Measurements from ENCODE around the gene CD164L2.
"Not testable (repeated sequence)": the region's sequence is repeated elsewhere in the genome, so short reads cannot be mapped to it uniquely, and the experiment has no call there.

Gene CD164L2

GRCh38 chr1:27409669-27410068 lies 26.5 kb upstream of the CD164L2 start:
- H3K36me3 ChIP-seq (ENCODE audit: insufficient read depth, low read length) = peaks cover 69% of the 10 kb centered on the region
- no peak overlapping the region for H3K4me3 ChIP-seq
- H3K9me3 ChIP-seq (ENCODE audit: low read depth, low read length) = no peaks in the 10 kb centered on the region
- no peak for DNase-seq (ENCODE audit: low read depth, low spot score)
- TF ChIP-seq EZH2 (IDR thresholded peaks at IDR 0.05) (no peak), FOXP2 (optimal IDR thresholded peaks at IDR 0.05; ENCODE audit: control extremely low read depth, extremely low read length, insufficient read depth) (no peak), POLR2AphosphoS5 (IDR thresholded peaks at IDR 0.05; ENCODE audit: borderline replicate concordance, low read depth, low read length) (no peak)
- H3K27ac ChIP-seq = no peak overlapping the region
- no peak overlapping the region for H3K9ac ChIP-seq (ENCODE audit: insufficient read length)

GRCh38 chr1:27408151-27408550 lies 25.0 kb upstream of the CD164L2 start:
- DNase-seq (ENCODE audit: low read depth, low spot score) = no peak
- H3K9me3 ChIP-seq (ENCODE audit: low read depth, low read length) = no peaks in the 10 kb centered on the region
- TF ChIP-seq EZH2 (IDR thresholded peaks at IDR 0.05) = no peak
- H3K27ac ChIP-seq = no peak overlapping the region
- peaks cover 53% of the 10 kb centered on the region for H3K36me3 ChIP-seq (ENCODE audit: insufficient read depth, low read length)
- H3K9ac ChIP-seq (ENCODE audit: insufficient read length) = no peak overlapping the region
- H3K4me3 ChIP-seq = no peak overlapping the region

- peaks cover 40% of the 10 kb centered on the region for H3K36me3 ChIP-seq (ENCODE audit: insufficient read depth, low read length)
- not testable (repeated sequence) for H3K27ac ChIP-seq; DNase-seq (ENCODE audit: low read depth, low spot score); H3K4me3 ChIP-seq; H3K9me3 ChIP-seq (ENCODE audit: low read depth, low read length); H3K9ac ChIP-seq (ENCODE audit: insufficient read length)
These were observed 23.7 kb upstream of the CD164L2 start for GRCh38 chr1:27406791-27407190.

GRCh38 chr1:27406362-27406680 lies 23.2 kb upstream of the CD164L2 start:
- TF ChIP-seq FOXP2 (optimal IDR thresholded peaks at IDR 0.05; ENCODE audit: control extremely low read depth, extremely low read length, insufficient read depth) (no peak), EZH2 (IDR thresholded peaks at IDR 0.05) (no peak), POLR2AphosphoS5 (IDR thresholded peaks at IDR 0.05; ENCODE audit: borderline replicate concordance, low read depth, low read length) (no peak)
- Histone ChIP-seq H3K36me3 (ENCODE audit: insufficient read depth, low read length) (peaks cover 38% of the 10 kb centered on the region), H3K9ac (ENCODE audit: insufficient read length) (no peak overlapping the region)

GRCh38 chr1:27405598-27406361 lies 22.6 kb upstream of the CD164L2 start:
- not testable (repeated sequence) for H3K9ac ChIP-seq (ENCODE audit: insufficient read length); H3K27ac ChIP-seq

More at GRCh38 chr1:27406362-27406680, 23.2 kb upstream of the CD164L2 start:
- H3K27ac ChIP-seq = no peak overlapping the region
- H3K4me3 ChIP-seq = no peak overlapping the region
- DNase-seq (ENCODE audit: low read depth, low spot score) = no peak
- H3K9me3 ChIP-seq (ENCODE audit: low read depth, low read length) = no peaks in the 10 kb centered on the region

GRCh38 chr1:27405074-27405473 lies 21.9 kb upstream of the CD164L2 start:
- no peak overlapping the region for H3K9ac ChIP-seq (ENCODE audit: insufficient read length)
- H3K4me3 ChIP-seq = no peak overlapping the region
- TF ChIP-seq POLR2AphosphoS5 (IDR thresholded peaks at IDR 0.05; ENCODE audit: borderline replicate concordance, low read depth, low read length) (no peak), EZH2 (IDR thresholded peaks at IDR 0.05) (no peak), FOXP2 (optimal IDR thresholded peaks at IDR 0.05; ENCODE audit: control extremely low read depth, extremely low read length, insufficient read depth) (no peak)
- no peaks in the 10 kb centered on the region for H3K9me3 ChIP-seq (ENCODE audit: low read depth, low read length)
- H3K27ac ChIP-seq = peak overlapping the region; percentile 74
- DNase-seq (ENCODE audit: low read depth, low spot score) = no peak
- peaks cover 26% of the 10 kb centered on the region for H3K36me3 ChIP-seq (ENCODE audit: insufficient read depth, low read length)

More at GRCh38 chr1:27405598-27406361, 22.6 kb upstream of the CD164L2 start:
- H3K36me3 ChIP-seq (ENCODE audit: insufficient read depth, low read length) = peaks cover 33% of the 10 kb centered on the region
- not testable (repeated sequence) for DNase-seq (ENCODE audit: low read depth, low spot score); H3K4me3 ChIP-seq; H3K9me3 ChIP-seq (ENCODE audit: low read depth, low read length)

- Histone ChIP-seq H3K4me3 (0 out of 2 replicates have a peak overlapping the region, but pooled peaks have one; percentile 40), H3K9ac (ENCODE audit: insufficient read length) (no peak overlapping the region), H3K27ac (peak overlapping the region; percentile 74), H3K36me3 (ENCODE audit: insufficient read depth, low read length) (peaks cover 20% of the 10 kb centered on the region), H3K9me3 (ENCODE audit: low read depth, low read length) (no peaks in the 10 kb centered on the region)
- no peak for DNase-seq (ENCODE audit: low read depth, low spot score)
- TF ChIP-seq POLR2AphosphoS5 (IDR thresholded peaks at IDR 0.05; ENCODE audit: borderline replicate concordance, low read depth, low read length) (no peak; the same call in 1 of the 2 replicates), FOXP2 (optimal IDR thresholded peaks at IDR 0.05; ENCODE audit: control extremely low read depth, extremely low read length, insufficient read depth) (no peak), EZH2 (IDR thresholded peaks at IDR 0.05) (no peak)
These were observed 20.8 kb upstream of the CD164L2 start for GRCh38 chr1:27403931-27404330.

- Histone ChIP-seq H3K36me3 (ENCODE audit: insufficient read depth, low read length) (peaks cover 14% of the 10 kb centered on the region), H3K9me3 (ENCODE audit: low read depth, low read length) (no peaks in the 10 kb centered on the region), H3K27ac (peak overlapping the region; percentile 74), H3K4me3 (peak overlapping the region; percentile 40; the same call in 1 of the 2 replicates), H3K9ac (ENCODE audit: insufficient read length) (no peak overlapping the region)
- TF ChIP-seq FOXP2 (optimal IDR thresholded peaks at IDR 0.05; ENCODE audit: control extremely low read depth, extremely low read length, insufficient read depth) (no peak), POLR2AphosphoS5 (IDR thresholded peaks at IDR 0.05; ENCODE audit: borderline replicate concordance, low read depth, low read length) (no peak), EZH2 (IDR thresholded peaks at IDR 0.05) (no peak)
- DNase-seq (ENCODE audit: low read depth, low spot score) = no peak
These were observed 20.1 kb upstream of the CD164L2 start for GRCh38 chr1:27403065-27403726.

GRCh38 chr1:27402349-27402754 lies 19.2 kb upstream of the CD164L2 start:
- DNase-seq (ENCODE audit: low read depth, low spot score) = no peak
- peaks cover 5% of the 10 kb centered on the region for H3K36me3 ChIP-seq (ENCODE audit: insufficient read depth, low read length)
- H3K27ac ChIP-seq = peak overlapping the region; percentile 74
- TF ChIP-seq POLR2AphosphoS5 (IDR thresholded peaks at IDR 0.05; ENCODE audit: borderline replicate concordance, low read depth, low read length) (no peak), EZH2 (IDR thresholded peaks at IDR 0.05) (no peak)
- H3K9ac ChIP-seq (ENCODE audit: insufficient read length) = no peak overlapping the region
- no peaks in the 10 kb centered on the region for H3K9me3 ChIP-seq (ENCODE audit: low read depth, low read length)
- no peak overlapping the region for H3K4me3 ChIP-seq
